ENCODE measurements around the gene PEX3.
"Not testable (repeated sequence)": the region's sequence is repeated elsewhere in the genome, so short reads cannot be mapped to it uniquely, and the experiment has no call there.

PEX3 gene

GRCh38 chr6:143449082-143449713 is 1.4 kb upstream of the PEX3 start:
- no peak for DNase-seq

DNA sequence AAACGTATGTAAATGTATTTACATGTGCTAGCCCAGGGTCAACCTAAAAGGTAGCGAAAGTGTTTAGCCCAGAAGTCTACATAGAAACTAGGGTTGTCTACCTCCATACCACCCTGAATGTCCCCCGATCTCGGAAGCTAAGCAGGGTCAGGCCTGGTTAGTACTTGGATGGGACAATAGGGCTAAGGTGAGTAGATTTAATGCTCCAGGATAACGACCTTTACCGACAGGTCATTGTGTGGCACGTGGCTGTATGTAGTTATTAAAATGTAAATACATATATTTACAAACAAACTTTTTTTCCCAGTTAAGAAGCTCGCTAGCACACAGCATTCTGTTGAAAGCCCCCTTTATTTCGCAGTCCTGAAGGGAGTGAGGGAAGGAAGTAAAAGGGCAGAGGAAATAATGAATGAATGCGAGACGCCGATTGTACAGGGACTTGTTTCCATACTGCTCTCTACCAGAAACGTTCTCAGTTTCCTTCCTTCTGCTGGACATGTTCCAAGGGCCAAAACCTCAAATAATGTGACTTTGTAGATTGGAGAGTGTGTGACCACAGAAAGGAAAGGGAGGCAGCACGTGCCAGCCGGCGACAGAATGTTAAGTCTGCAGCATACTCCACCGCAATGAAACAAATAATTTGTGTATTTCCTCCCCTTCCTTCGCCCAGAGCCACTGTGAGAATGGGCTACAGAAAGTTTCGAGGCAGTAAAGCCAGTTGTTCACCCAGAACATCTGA is 722 bp upstream of the PEX3 start:
- DNase-seq, result no peak

- no peak for DNase-seq
Observed at GRCh38 chr6:143451531-143451930, 926 bp downstream of the PEX3 start.

GRCh38 chr6:143457563-143458359 is 7.2 kb downstream of the PEX3 start:
- no peak for DNase-seq

GRCh38 chr6:143465546-143465945 is 14.9 kb downstream of the PEX3 start:
- no peak for DNase-seq

- no peak for DNase-seq
Observed at GRCh38 chr6:143468026-143468425, 17.4 kb downstream of the PEX3 start.

GRCh38 chr6:143468823-143469222 is 18.2 kb downstream of the PEX3 start:
- not testable (repeated sequence) for DNase-seq

DNA sequence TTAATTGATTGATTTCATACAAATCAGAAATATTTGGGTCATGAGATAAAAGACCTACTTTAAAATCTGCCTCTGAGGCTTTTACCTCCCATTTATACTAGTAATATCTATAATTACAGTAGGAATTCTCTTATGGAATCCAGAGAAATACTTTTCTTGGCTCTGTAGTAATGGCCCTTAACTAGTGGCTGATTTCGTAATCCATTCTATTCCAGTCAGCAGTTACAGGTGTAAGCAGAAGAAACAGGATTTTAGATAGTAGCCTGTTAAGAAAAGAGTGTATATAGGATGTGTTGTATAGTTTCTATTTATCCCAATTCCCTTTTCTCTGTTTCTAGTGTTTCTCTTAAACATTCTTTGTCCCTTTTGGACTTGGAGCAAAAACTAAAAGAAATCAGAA is 21.2 kb downstream of the PEX3 start:
- DNase-seq, result no peak

GRCh38 chr6:143476545-143476944 is 25.9 kb downstream of the PEX3 start:
- DNase-seq, result no peak

GRCh38 chr6:143478479-143479062 is 28.0 kb downstream of the PEX3 start:
- no peak for DNase-seq

- no peak for DNase-seq
Observed at GRCh38 chr6:143482593-143482992, 32.0 kb downstream of the PEX3 start.

DNA sequence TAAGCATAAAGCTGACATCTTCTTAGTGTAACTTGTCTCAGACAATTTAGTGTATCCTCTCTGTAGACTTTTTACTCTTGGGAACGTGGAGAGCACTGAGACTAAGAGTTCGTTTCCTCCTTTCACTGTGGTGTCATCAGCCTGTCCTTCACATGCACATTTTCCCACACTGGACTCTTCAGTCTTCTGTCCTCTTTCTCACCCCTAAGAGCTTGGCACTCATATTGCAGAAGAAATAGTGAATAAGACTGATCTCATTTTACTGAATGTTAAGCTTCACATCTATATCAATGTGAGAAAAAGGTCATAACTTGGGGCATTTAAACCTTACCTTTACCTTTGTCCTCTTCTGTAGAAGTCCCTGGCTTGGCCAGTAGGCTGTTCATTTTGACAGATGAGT is 35.4 kb downstream of the PEX3 start:
- no peak for DNase-seq

DNA sequence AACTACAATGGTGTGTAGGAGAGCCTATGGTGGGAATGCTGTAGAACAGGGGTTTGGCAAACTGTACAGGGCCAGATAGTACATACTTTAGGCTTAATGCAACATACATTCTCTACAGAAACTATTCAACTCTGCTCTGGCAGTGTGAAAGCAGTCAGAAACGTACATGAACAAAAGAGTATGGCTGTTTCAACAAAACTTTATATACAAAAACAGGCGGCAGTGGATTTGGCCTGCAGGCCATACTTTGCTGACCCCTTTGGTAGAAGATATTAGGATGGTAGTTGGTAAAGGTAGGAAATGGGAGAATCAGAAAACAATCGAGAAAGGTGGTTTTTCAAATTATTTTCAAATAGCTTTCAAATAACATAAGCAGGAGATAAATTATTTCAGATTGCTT is 36.1 kb downstream of the PEX3 start:
- no peak for DNase-seq

GRCh38 chr6:143490244-143490643 is 39.6 kb downstream of the PEX3 start:
- DNase-seq, result no peak

DNA sequence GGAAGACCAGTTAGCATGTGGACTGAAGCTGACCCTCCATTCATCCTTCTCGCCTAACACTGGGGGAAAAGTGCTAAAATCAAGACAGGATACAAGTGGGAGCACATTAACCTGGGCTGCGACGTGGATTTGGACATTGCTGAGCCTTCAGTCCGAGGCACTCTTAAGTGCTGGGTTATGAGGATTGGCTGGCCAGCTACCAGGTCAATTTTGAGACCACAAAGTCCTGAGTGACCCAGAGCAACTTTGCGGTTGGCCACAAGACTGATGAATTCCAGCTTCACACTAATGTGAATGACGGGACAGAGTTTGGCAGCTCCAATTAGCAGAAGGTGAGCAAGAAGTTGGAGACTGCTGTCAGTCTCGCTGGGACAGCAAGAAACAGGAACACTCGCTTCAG is 40.2 kb downstream of the PEX3 start:
- DNase-seq, result no peak

- no peak for DNase-seq
Observed at GRCh38 chr6:143496974-143497373, 46.4 kb downstream of the PEX3 start.

- no peak for DNase-seq
Observed at GRCh38 chr6:143498428-143498827, 47.8 kb downstream of the PEX3 start.

DNA sequence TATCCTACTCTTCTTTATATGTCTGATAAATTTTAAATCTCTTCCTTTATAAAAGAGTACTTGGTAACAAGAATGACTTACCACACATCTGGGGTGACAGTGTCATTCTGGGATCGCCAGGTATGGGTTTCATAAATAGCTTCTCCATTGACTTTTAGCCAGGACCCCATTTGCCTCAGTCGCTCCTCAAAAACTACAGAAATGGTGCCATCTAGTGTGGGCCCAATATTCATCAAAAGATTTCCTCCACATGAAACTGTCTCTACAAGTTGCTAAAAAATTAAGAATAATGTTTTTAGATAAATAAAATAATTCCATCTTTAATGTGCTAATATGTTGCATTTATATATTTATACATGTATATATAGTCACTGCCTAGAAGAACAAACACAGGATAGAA is 51.2 kb downstream of the PEX3 start:
- no peak for DNase-seq

GRCh38 chr6:143504369-143504768 is 53.8 kb downstream of the PEX3 start:
- no peak for DNase-seq

DNA sequence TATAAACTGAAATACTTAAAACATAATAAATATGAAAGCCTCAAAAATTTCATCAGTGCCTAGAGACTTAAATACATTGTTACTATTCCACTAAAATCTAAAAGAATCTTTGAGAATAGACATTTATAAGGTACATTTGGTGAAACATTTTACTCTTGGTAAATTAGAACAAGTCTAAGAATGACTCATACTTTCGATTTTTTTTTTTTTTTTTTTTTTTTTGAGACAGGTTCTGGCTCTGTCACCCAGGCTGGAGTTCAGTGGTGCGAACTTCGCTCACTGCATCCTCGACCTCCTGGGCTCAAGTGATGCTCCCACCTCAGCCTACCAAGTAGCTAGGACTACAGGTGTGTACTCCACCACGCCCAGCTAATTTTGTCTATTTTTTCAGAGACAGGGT is 54.5 kb downstream of the PEX3 start:
- DNase-seq, result no peak

DNA sequence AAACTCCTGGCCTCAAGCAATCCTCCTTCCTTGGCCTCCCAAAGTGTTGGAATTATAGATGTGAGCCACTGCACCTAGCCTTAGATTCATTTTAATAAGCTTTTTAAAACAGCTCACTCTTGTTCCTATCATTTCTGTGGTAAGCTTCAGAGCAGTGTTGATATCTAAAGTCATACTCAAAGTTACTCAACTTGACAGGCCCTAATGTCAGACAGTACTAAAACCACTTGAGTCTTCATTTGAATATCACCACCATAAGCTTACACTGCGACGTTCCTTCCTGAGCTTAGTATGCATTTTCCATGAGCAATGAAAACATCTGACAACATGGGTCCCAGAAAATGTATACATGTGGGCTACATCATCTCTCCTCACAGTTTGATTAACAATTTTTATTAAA is 54.9 kb downstream of the PEX3 start:
- no peak for DNase-seq

GRCh38 chr6:143506199-143506598 is 55.6 kb downstream of the PEX3 start:
- no peak for DNase-seq

DNA sequence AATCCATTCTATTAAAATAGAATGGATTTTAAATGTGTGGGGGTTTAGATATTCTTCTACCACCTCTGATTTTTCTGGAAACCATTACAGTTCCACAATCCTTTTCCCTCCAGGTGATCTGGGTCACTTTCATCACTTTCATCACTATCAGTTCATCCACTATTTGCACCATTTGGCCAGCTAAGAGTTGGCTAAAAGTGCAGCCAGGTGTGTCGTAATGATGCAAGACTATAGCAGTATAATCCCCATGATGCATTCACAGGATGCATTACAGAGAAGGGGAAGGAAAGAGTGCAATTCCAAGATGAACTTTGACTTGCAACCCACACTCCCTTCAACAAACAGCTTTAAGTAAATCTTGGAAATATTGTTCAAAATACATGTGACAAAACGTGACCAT is 56.0 kb downstream of the PEX3 start:
- DNase-seq, result no peak
